RWPE2 (cell line): ENCODE data around the gene CLCN6.

ENCODE experiments used
- ATAC-seq: fragments of 200-7000 bp; cut with Tn5 transposase; 3 replicates; pipeline ENCODE4 v1.9.1; 2021; ENCODE audit warnings: low read depth
- DNase-seq: peaks from one replicate; pipeline ENCODE4 v3.0.0-alpha.2; 2020; ENCODE audit warnings: low spot score
- H3K27ac ChIP-seq: fragments of 450-650 bp; 2 replicates; pipeline ENCODE4 v1.5.1; 2017; ENCODE audit warnings: mild to moderate bottlenecking; ENCODE audit not compliant: poor library complexity, severe bottlenecking
- H3K27me3 ChIP-seq: fragments of 250-450 bp; sonication (Bioruptor Pico); 2 replicates; pipeline ENCODE4 v1.5.1; 2021; ENCODE audit warnings: mild to moderate bottlenecking, moderate library complexity; ENCODE audit not compliant: insufficient read depth, poor library complexity, severe bottlenecking
- H3K36me3 ChIP-seq: fragments of 250-450 bp; sonication (Bioruptor Pico); 2 replicates; pipeline ENCODE4 v1.5.1; 2020; ENCODE audit warnings: low read depth, mild to moderate bottlenecking, moderate library complexity
- H3K4me1 ChIP-seq: fragments of 250-450 bp; sonication (Bioruptor Pico); 2 replicates; pipeline ENCODE4 v1.5.1; 2021; ENCODE audit warnings: mild to moderate bottlenecking, moderate library complexity; ENCODE audit not compliant: insufficient read depth, poor library complexity, severe bottlenecking
- H3K4me3 ChIP-seq: fragments of 250-450 bp; sonication (Bioruptor Pico); 2 replicates; pipeline ENCODE4 v1.5.1; 2021; ENCODE audit warnings: mild to moderate bottlenecking, moderate library complexity; ENCODE audit not compliant: severe bottlenecking
- H3K9me3 ChIP-seq: fragments of 250-450 bp; sonication (Bioruptor Pico); 2 replicates; pipeline ENCODE4 v1.5.1; 2021; ENCODE audit warnings: mild to moderate bottlenecking, moderate library complexity; ENCODE audit not compliant: severe bottlenecking
- CTCF ChIP-seq: fragments of 450-650 bp; IDR thresholded peaks from one replicate; pipeline ENCODE4 v1.5.1; 2017; ENCODE audit warnings: mild to moderate bottlenecking, moderate library complexity; ENCODE audit not compliant: poor library complexity, severe bottlenecking

Gene CLCN6

DNA sequence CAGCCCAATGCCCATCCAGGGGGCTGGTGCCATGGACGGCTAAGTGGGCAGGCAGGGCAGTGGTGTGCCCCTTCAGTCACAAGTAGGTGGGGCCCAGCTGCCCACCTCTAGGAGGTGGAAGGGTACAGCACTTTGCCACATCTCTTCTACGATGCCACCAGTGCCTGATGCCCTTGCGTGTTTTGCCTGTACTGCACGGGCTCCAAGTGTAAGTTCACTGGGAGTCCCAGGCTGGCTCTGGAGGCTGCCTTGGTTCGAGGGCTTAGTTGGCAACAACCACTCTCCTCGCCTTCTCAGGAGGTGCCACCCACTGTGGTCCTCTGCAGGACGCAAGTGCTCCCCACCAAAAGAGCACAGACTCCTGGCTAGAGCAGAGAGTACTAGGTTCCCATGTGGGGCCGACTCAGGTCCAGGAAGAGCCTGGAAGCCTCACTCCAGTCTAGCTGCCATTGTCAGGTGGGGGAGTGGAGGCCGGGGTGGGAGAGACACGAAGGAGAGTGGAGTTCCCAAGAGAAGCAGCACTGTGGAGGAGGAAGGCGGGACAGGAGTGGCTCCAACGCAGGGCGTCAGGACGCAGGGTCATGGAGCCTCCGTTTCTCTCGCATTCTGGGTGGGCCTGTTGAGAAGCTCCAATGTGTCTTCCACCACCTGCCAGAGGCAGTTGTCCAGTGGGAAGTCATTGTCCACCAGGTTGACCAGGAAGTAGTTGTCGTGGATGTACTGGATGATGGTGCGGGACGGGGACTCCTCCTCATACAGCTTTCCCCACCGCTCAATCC is 15.7 kb upstream of the CLCN6 start:
- no peak for ATAC-seq
- Histone ChIP-seq H3K4me3 (no peak overlapping the region), H3K36me3 (peaks cover 18% of the 10 kb centered on the region), H3K27ac (no peak overlapping the region), H3K9me3 (no peaks in the 10 kb centered on the region), H3K27me3 (no peaks in the 10 kb centered on the region), H3K4me1 (peaks cover 15% of the 10 kb centered on the region)
- no peak for DNase-seq
- no peak for TF ChIP-seq CTCF

DNA sequence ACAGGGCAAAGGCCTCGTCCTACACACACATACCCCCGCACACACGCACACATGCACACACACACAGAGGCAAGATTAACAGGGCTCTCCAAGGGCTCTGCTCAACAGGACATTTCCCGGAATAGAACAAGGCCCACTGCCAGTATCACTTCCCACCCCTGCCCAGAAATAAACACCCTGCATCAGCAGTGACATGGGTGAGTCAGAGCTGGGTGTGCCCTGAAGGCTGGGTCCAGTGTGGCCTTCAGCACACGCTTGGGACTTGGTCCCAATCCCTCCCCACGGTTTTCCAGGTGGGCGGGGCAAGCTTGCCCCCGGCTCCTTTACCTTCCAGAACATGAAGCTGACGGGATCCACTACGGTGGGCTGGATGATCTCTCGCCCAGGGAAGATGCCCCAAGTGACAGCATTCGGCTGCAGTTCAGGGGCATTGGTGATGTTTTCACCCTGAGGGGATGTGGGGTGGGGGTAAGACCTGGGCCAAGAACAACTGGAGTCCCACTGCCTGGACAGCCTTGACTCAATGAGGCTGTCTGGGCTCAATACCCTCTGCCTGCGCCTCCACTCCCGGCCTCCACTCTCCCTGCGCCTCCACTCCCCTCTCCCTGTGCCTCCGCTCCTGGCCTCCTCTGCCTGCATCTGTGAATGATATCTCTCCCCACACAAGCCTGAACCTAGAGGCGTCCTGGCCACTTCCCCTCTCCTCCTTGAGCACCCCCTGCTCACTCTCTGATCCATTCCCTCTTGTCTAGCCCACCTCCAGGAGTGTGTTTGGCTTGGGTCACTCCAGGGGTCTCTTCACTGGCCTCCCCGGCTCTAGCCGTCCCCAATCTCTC is 14.9 kb upstream of the CLCN6 start:
- Histone ChIP-seq H3K27ac (no peak overlapping the region), H3K36me3 (peaks cover 26% of the 10 kb centered on the region), H3K4me3 (no peak overlapping the region), H3K4me1 (peaks cover 15% of the 10 kb centered on the region), H3K9me3 (no peaks in the 10 kb centered on the region), H3K27me3 (no peaks in the 10 kb centered on the region)
- DNase-seq (no peak), ATAC-seq (peak; percentile 67)
- TF ChIP-seq CTCF = no peak

DNA sequence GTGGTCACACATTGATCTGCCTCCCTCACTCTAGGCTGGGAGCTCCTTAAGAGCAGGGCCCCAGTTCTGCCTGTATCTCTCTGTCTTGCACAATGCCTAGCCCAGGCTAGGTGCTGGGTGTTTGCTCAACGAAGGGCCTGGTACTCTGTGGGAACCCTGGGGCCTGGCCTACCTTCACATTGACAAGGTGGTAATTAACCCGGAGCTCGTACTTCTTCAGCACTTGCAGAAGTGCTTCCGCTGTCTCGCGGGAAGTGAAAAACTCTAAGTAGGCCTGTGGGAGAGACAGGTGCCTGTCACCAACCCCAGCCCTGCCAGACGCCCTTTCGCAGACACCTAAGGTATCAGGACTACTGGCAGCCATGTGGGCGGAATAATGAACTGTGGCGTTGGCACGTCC is 13.9 kb upstream of the CLCN6 start:
- Histone ChIP-seq H3K36me3 (peaks cover 32% of the 10 kb centered on the region), H3K4me1 (peaks cover 15% of the 10 kb centered on the region), H3K9me3 (no peaks in the 10 kb centered on the region), H3K4me3 (no peak overlapping the region), H3K27ac (no peak overlapping the region), H3K27me3 (no peaks in the 10 kb centered on the region)
- no peak for TF ChIP-seq CTCF
- no peak for DNase-seq
- ATAC-seq = no peak

DNA sequence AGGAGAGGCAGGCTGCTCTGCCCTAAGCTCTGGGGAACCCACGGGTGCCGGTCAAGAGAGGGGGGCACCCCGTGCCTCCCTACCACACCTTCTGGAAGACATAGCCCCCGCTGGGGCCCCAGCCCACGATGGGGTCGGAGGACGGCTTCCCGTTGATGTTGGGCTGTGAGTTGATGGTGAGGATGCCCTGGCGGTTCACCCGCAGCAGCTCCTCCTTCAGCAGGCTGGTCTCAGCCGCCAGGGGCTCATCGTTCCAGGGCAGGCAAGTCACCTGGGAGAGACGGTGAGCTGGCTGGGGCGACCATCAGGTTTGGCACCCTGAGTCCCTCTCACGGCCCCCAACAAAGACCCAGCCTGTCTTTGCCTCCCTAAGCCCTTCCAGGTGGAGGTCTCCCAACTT is 12.2 kb upstream of the CLCN6 start:
- no peaks in the 10 kb centered on the region for H3K27me3 ChIP-seq
- no peak for ATAC-seq
- H3K27ac ChIP-seq = no peak overlapping the region
- H3K36me3 ChIP-seq = peaks cover 46% of the 10 kb centered on the region
- H3K9me3 ChIP-seq = no peaks in the 10 kb centered on the region
- no peak for DNase-seq
- TF ChIP-seq CTCF = no peak
- H3K4me1 ChIP-seq = peaks cover 8% of the 10 kb centered on the region
- no peak overlapping the region for H3K4me3 ChIP-seq
